Hematopoietic multipotent progenitor cell (in vitro differentiated cells): ENCODE data around the gene KRT7. TPM values are rescaled to one million over a fixed set of nuclear protein-coding genes. Genes with fewer than 3 reads are reported as not detected.
A peak's percentile ranks its signal among the peaks of the same experiment; 100 is the strongest.
"Not testable (repeated sequence)": the region's sequence is repeated elsewhere in the genome, so short reads cannot be mapped to it uniquely, and the experiment has no call there.

ENCODE experiments used
- DNase-seq, 3 donors: peaks; one replicate each; pipeline ENCODE4 v3.0.0-alpha.2; 2011 to 2015; ENCODE audit warnings: low read depth in 2 of 3, low spot score in 2 of 3
- total RNA-seq: library from RNA; depleted of rRNA; stranded (reverse); fragments of >200 nt; gene quantifications from one replicate; pipeline ENCODE4 v1.2.3, GENCODE V29; 2012

KRT7 gene
- total RNA-seq, 1 donor: 3.8 TPM

GRCh38 chr12:52270541-52271070 lies 37.6 kb downstream of the KRT7 start:
- DNase-seq: no peak

GRCh38 chr12:52271158-52271557 lies 38.1 kb downstream of the KRT7 start:
- DNase-seq: no peak

- no peak for DNase-seq
Measured at GRCh38 chr12:52274521-52275120, 41.6 kb downstream of the KRT7 start, which contains the start of gene KRT86. Gene KRT86, plus strand, starts transcription at chr12:52274645. Its CDS starts 27,272 bp downstream, at chr12:52301917.

GRCh38 chr12:52275686-52276085 lies 42.6 kb downstream of the KRT7 start:
- DNase-seq: no peak

- peak in 1 of 3 donors; percentile 16 for DNase-seq
Measured at GRCh38 chr12:52277486-52278245, 44.6 kb downstream of the KRT7 start.

- DNase-seq: peak; percentile 39 to 67 (median 53)
Measured at GRCh38 chr12:52278575-52279421, 45.8 kb downstream of the KRT7 start.

- no peak for DNase-seq
Measured at GRCh38 chr12:52279422-52280318, 46.6 kb downstream of the KRT7 start.

GRCh38 chr12:52280319-52280795 lies 47.3 kb downstream of the KRT7 start:
- no peak for DNase-seq

GRCh38 chr12:52280796-52281560 lies 47.9 kb downstream of the KRT7 start:
- no peak for DNase-seq

GRCh38 chr12:52284562-52285171 lies 51.6 kb downstream of the KRT7 start:
- no peak for DNase-seq

GRCh38 chr12:52285172-52285745 lies 52.2 kb downstream of the KRT7 start:
- no peak for DNase-seq

- DNase-seq: no peak
Measured at GRCh38 chr12:52285851-52286530, 52.9 kb downstream of the KRT7 start.

- DNase-seq: not testable (repeated sequence)
Measured at GRCh38 chr12:52286857-52287785, 54.1 kb downstream of the KRT7 start.

- DNase-seq: peak in 1 of 3 donors; percentile 25
Measured at GRCh38 chr12:52287816-52288805, 55.1 kb downstream of the KRT7 start.

GRCh38 chr12:52290483-52291134 lies 57.6 kb downstream of the KRT7 start:
- DNase-seq: not testable (repeated sequence)
